ENCODE data around the gene C16orf54.
"Not testable (repeated sequence)": the region's sequence is repeated elsewhere in the genome, so short reads cannot be mapped to it uniquely, and the experiment has no call there.

The C16orf54 gene
- 194 to 341 reads per million in 2 donors for total RNA-seq

GRCh38 chr16:29745853-29746345 is at the start of gene C16orf54:
Gene C16orf54, minus strand, starts transcription at chr16:29745990. Its CDS starts 1,039 bp downstream, at chr16:29744951.
- DNase-seq: peak; percentile 74 to 99 (median 92)

GRCh38 chr16:29794231-29794710 is 48.5 kb upstream of the C16orf54 start:
- no peak for DNase-seq

- not testable (repeated sequence) for DNase-seq
Observed at GRCh38 chr16:29793153-29793552, 47.4 kb upstream of the C16orf54 start.

- no peak for DNase-seq
Observed at GRCh38 chr16:29791845-29792807, 46.3 kb upstream of the C16orf54 start.

GRCh38 chr16:29790949-29791844 is 45.4 kb upstream of the C16orf54 start:
- DNase-seq: peak in 1 of 5 experiments; percentile 55

- DNase-seq: peak; percentile 99 to 100 (median 100)
Observed at GRCh38 chr16:29790183-29790948, 44.6 kb upstream of the C16orf54 start, which contains the start of gene KIF22. Gene KIF22, plus strand, starts transcription at chr16:29790751. Its CDS starts 9 bp downstream, at chr16:29790760.

- no peak for DNase-seq
Observed at GRCh38 chr16:29789775-29790182, 44.0 kb upstream of the C16orf54 start.

- not testable (repeated sequence) for DNase-seq
Observed at GRCh38 chr16:29787155-29787554, 41.4 kb upstream of the C16orf54 start.

GRCh38 chr16:29784901-29785500 is 39.2 kb upstream of the C16orf54 start:
- peak; percentile 40 to 80 (median 64) for DNase-seq

- DNase-seq: peak in 1 of 5 experiments; percentile 65
Observed at GRCh38 chr16:29784157-29784556, 38.4 kb upstream of the C16orf54 start.

GRCh38 chr16:29783094-29783953 is 37.5 kb upstream of the C16orf54 start:
- DNase-seq: not testable (repeated sequence)

GRCh38 chr16:29779474-29779873 is 33.7 kb upstream of the C16orf54 start:
- DNase-seq: no peak

GRCh38 chr16:29777576-29778350 is 32.0 kb upstream of the C16orf54 start, which contains the start of gene ZG16:
Gene ZG16, plus strand, starts transcription at chr16:29778256. Its CDS starts 1,011 bp downstream, at chr16:29779267.
- DNase-seq: no peak

- no peak for DNase-seq
Observed at GRCh38 chr16:29775742-29776408, 30.1 kb upstream of the C16orf54 start.

- DNase-seq: no peak
Observed at GRCh38 chr16:29774730-29775129, 28.9 kb upstream of the C16orf54 start.

- DNase-seq: not testable (repeated sequence)
Observed at GRCh38 chr16:29772330-29772729, 26.5 kb upstream of the C16orf54 start.

- no peak for DNase-seq
Observed at GRCh38 chr16:29770250-29770929, 24.6 kb upstream of the C16orf54 start.

GRCh38 chr16:29769507-29769906 is 23.7 kb upstream of the C16orf54 start:
- DNase-seq: no peak

All from T-helper 2 cell (primary cell).